GM21576 (cell line): ENCODE measurements around the gene BIRC5.
"Not testable (repeated sequence)": the region's sequence is repeated elsewhere in the genome, so short reads cannot be mapped to it uniquely, and the experiment has no call there.

ENCODE experiments used
- ATAC-seq: cut with Tn5 transposase; IDR thresholded peaks from one replicate; pipeline ENCODE4 v1.9.1; 2021; ENCODE audit warnings: mild to moderate bottlenecking, moderate library complexity; ENCODE audit not compliant: unreplicated experiment

BIRC5 gene

DNA sequence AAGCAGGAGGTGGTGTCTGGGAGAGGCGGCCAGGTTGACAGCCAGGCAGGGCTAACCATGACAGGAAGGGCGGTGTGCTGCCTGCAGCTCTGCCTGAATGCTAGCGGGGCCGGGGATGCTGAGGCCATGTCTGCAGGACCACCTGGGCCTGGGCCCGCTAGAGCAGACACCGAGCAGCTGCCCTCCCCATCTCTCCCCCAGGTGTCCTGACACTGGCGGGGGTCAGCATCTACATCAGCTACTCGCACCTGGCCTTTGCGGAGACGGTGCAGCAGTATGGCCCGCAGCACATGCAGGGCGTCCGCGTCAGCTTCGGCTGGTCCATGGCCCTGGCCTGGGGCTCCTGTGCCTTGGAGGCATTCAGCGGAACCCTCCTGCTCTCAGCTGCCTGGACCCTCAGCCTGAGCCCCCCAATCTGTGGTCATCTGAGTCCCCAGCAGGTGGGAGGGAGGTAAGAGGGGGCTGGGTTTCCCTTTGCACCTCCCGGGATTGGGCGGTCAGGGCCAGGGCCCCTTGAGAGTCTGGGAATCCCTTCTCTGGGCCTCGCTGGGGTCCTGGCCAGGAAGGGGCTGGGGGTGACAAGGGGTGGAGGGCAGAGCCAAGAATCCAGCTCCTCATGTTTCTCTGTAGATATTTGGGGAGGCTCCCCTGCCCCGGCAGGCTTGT, 24.9 kb downstream of the BIRC5 start:
- ATAC-seq = no peak

GRCh38 chr17:78239489-78239931, 25.5 kb downstream of the BIRC5 start:
- no peak for ATAC-seq

GRCh38 chr17:78240012-78240655, 26.1 kb downstream of the BIRC5 start:
- ATAC-seq = no peak

DNA sequence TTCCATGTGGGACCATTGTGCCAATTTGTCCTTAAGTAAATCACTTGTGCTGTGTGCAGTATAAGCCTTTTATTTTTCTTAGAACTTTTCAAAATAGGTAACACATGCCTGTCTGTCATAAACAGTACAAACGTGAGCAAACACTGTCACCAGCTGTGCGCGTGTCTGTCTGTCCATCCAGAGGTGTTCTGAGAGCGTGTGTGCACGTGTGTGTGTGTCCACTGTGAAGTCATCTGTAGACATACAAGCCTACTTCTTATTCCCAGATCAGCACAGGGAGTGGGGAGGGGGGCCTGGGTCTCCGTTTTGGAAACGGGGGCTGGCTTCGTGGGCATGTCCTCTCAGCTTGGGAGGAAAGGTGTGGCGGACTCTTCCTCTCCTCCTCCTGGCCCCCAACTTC, 26.8 kb downstream of the BIRC5 start:
- no peak for ATAC-seq

DNA sequence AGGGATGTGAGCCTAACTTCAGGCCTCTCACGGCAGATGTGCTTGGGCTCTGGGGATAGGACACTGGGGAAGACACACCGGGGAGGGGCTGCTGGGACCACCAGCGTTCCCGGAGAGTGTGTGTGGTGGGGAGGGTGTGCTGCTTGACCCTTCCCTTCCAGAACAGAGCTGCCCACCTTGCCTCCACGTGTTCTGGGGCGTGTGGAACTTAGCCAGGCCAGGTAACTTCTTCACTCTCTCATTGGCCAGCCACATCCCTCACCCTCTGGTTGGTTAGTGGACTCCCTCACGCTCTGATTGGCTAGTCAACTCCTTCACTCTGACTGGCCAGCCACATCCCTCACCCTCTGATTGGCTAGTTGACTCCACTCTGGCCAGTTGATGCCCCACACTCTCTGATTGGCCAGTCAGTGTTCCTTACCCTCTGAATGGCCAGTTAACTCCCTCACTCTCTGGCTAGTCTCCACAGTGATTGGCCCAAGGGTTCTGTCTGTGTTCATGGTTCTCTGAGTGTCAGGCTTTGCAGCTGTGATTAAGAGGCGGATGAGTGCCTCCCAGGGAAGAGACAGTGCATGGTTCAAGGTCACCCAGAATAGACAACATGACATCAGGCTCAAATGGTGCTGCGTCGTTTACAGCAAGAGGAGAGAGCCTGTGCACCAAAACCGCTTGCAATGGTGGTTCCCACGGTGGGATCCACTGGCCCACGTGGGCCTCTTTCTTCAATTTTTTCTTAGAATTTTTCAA, 27.4 kb downstream of the BIRC5 start:
- ATAC-seq = no peak

- no peak for ATAC-seq
These were observed 28.1 kb downstream of the BIRC5 start for GRCh38 chr17:78242024-78242742.

DNA sequence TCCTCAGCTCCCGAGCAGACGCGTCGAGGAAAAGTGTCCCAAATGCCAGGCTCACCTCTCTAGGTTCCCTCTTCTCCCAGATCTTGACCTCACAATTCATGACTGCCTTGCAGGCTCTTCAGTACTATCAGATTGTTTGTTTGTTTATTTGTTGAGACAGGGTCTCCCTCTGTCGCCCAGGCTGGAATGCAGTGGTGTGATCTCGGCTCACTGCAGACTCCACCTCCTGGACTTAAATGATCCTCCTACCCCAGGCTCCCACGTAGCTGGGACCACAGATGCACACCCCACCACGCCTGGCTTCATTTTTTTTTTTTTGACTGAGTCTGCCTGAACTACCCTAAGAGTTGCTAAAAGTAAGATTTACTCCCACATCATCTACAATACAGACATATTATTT, 33.3 kb downstream of the BIRC5 start:
- no peak for ATAC-seq

DNA sequence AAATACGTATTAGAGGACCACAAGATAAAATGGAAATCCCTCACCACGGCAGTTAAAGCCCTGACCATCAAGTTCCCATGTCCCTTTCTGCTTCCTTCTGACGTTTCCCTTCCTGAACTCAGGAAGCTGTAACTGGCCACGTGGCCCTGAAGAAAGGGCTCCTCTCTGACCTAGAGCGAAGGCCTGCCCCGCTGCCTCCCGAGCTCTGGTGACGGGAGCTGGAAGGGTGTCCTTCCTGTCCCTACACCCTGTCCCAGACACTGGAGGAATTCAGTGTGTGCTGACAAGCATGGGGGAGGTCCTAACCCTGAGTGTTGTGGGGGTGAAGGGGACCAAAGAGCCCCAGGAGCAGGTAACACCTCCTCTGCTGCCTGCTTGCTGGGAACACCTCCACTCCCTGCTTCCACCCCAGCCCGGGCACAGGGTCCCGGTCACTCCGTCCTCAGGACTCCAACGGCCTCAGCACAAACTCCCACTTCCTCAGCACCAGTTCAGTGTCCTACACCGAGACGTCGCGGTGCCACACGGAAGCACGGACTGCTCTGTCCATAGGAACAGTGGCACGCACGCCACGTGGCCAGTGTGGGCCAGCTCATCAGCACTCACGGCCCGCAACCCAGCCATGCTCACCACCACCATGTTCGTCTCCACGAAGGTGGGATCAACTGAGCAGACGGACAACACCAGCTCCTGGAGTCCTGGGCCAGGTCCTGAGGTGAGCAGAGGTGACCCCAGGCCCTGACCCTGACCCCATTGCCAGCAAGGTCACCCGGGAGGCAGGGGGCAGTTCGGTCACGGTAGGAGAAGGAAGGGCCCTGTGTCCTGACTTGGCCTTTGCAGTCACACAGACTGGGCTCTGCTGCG, 34.2 kb downstream of the BIRC5 start:
- no peak for ATAC-seq

- ATAC-seq = no peak
These were observed 35.2 kb downstream of the BIRC5 start for GRCh38 chr17:78249074-78249817.

DNA sequence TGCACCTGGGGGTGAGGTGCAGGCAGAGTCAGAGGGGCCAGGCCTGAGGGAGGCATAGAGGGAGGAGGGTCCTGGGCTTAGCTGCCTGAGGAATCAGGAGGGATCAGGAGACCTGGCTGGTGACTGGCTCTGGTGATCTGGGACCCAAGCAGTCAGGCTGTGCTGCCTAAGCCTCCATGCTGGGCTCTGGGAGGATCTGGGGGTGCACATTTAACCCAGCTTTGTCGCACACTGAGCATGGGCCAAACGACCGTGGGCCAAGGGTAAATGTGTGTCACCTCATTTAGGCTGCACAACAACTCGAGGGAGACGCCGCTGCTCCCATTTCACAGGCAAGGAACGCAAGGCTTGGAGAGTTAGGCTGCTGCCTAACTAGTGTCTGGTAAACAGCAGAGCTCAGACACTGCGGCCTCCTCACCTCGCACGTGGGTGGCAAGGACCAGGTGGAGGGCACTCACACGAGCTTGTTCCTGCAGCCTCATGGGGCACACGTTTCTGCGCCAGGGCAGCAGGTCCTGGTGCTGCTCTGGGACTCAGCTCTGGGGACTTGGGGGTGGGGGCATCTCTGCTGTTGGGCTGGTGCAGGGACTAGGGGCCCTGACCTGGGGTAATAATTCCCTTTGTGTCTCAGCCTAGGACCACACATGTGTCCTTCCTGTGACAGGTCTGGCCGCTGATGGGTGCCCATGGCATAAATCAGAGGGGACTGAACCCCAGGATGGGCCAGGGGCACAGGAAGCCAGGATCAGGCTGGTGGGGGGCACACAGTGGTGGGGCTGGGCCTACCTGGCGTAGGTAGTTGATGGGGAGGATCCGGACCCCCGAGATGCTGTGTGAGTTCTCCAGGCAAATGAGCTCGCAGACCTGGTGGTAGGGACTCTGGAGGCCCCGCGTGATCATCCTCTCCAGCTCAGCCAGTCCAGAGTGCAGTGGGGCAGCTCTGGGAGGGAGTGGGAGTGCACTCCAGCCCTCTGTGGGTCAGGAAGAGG, 36.1 kb downstream of the BIRC5 start:
- ATAC-seq = no peak

- ATAC-seq = peak; percentile 54
These were observed 37.1 kb downstream of the BIRC5 start for GRCh38 chr17:78250891-78251772.

DNA sequence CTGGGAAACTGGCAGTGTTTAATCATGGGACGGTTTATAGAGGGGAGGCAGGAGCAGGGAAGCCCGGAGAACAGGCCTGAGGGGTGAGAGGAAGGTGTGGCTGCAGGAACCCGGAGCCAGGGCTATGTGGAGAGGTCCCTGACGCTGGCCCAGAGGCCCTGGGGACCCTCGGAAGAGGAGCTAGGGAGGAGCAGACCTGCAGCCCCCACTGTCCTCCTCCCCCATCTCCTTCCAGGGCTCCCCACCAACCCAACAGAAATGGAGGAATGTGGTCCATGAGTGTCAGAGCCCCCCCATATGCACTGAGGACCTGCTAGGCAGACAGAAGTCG, 37.7 kb downstream of the BIRC5 start:
- ATAC-seq = no peak

GRCh38 chr17:78252111-78252634, 38.1 kb downstream of the BIRC5 start:
- no peak for ATAC-seq

GRCh38 chr17:78252701-78253635, 38.9 kb downstream of the BIRC5 start:
- ATAC-seq = no peak

DNA sequence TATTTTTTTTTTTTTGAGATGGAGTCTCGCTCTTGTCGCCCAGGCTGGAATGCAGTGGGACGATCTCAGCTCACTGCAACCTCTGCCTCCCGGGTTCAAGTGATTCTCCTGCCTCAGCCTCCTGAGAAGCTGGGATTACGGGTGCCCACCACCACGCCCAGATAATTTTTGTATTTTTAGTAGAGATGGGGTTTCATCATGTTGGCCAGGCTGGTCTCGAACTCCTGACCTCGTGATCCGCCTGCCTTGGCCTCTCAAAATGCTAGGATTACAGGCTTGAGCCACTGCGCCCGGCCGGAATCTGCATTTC, 39.5 kb downstream of the BIRC5 start:
- not testable (repeated sequence) for ATAC-seq

- no peak for ATAC-seq
These were observed 40.1 kb downstream of the BIRC5 start for GRCh38 chr17:78253946-78254672.
